ENCODE data around the gene PNPLA1.

The PNPLA1 gene

GRCh38 chr6:36319436-36319762 lies 49.5 kb downstream of the PNPLA1 start:
- no peak for DNase-seq (ENCODE audit: low read depth)
- H3K4me3 ChIP-seq (ENCODE audit: low read length) = no peak overlapping the region
- no peak for TF ChIP-seq CTCF (conservative IDR thresholded peaks at IDR 0.05; ENCODE audit: low read depth, low read length)

GRCh38 chr6:36319821-36320220 lies 50.0 kb downstream of the PNPLA1 start:
- TF ChIP-seq CTCF (conservative IDR thresholded peaks at IDR 0.05; ENCODE audit: low read depth, low read length) = no peak
- H3K4me3 ChIP-seq (ENCODE audit: low read length) = no peak overlapping the region
- DNase-seq (ENCODE audit: low read depth) = no peak

GRCh38 chr6:36320475-36320874 lies 50.6 kb downstream of the PNPLA1 start:
- no peak for DNase-seq (ENCODE audit: low read depth)
- no peak overlapping the region for H3K4me3 ChIP-seq (ENCODE audit: low read length)
- TF ChIP-seq CTCF (conservative IDR thresholded peaks at IDR 0.05; ENCODE audit: low read depth, low read length) = no peak

- no peak for DNase-seq (ENCODE audit: low read depth)
- TF ChIP-seq CTCF (conservative IDR thresholded peaks at IDR 0.05; ENCODE audit: low read depth, low read length) = no peak
- H3K4me3 ChIP-seq (ENCODE audit: low read length) = no peak overlapping the region
Measured at GRCh38 chr6:36322591-36322990, 52.7 kb downstream of the PNPLA1 start.

GRCh38 chr6:36323062-36323461 lies 53.2 kb downstream of the PNPLA1 start:
- no peak for TF ChIP-seq CTCF (conservative IDR thresholded peaks at IDR 0.05; ENCODE audit: low read depth, low read length)

GRCh38 chr6:36324191-36324590 lies 54.3 kb downstream of the PNPLA1 start:
- no peak overlapping the region for H3K4me3 ChIP-seq (ENCODE audit: low read length)
- DNase-seq (ENCODE audit: low read depth) = no peak
- TF ChIP-seq CTCF (conservative IDR thresholded peaks at IDR 0.05; ENCODE audit: low read depth, low read length) = no peak

More at GRCh38 chr6:36323062-36323461, 53.2 kb downstream of the PNPLA1 start:
- DNase-seq (ENCODE audit: low read depth) = no peak
- no peak overlapping the region for H3K4me3 ChIP-seq (ENCODE audit: low read length)

GRCh38 chr6:36324715-36325114 lies 54.9 kb downstream of the PNPLA1 start:
- TF ChIP-seq CTCF (conservative IDR thresholded peaks at IDR 0.05; ENCODE audit: low read depth, low read length) = no peak
- DNase-seq (ENCODE audit: low read depth) = no peak
- H3K4me3 ChIP-seq (ENCODE audit: low read length) = no peak overlapping the region
